DND-41 (cell line): ENCODE measurements around the gene RNU2-63P.

Experiments
- EZH2 ChIP-seq: IDR thresholded peaks from 3 replicates; pipeline ENCODE4 v1.6.1; 2012; ENCODE audit warnings: borderline replicate concordance, low read depth, mild to moderate bottlenecking, moderate library complexity, low read length, inconsistent platforms; ENCODE audit not compliant: severe bottlenecking
- TF ChIP-seq, protein P1 (sequence below): IDR thresholded peaks from 2 replicates; pipeline ENCODE4 v1.5.1; 2012; ENCODE audit warnings: borderline replicate concordance, low read length, moderate library complexity, mild to moderate bottlenecking; ENCODE audit not compliant: poor library complexity, severe bottlenecking; ENCODE audit errors: extremely low read depth

DNA sequence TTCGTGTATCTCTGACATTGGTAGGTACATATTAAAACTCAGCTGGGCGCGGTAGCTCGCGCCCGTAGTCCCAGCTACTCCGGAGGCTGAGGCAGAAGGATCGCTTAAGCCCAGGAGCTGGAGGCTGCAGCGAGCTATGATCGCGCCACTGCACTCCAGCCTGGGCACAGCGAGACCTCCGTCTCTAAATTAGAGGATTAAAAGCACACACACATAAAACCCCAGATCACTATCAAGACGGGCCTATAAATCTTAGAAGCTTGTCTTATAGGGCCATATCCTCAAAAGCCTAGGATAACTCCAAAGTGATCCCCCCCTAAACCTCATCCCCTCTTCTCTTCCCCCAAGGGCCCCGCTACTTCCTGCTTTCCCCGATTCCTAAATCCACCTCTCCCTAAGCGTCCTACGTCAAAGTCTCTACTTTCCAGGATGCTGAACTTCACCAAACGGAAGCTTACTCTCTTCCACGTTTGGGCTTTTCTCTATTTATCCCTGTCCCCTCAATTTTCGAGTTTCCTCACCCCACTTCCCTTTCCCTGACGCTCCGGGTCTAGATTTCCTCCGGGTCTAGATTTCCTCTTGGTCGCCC lies 38.5 kb upstream of the RNU2-63P start:
- TF ChIP-seq EZH2: no peak
- TF ChIP-seq, protein P1, sequence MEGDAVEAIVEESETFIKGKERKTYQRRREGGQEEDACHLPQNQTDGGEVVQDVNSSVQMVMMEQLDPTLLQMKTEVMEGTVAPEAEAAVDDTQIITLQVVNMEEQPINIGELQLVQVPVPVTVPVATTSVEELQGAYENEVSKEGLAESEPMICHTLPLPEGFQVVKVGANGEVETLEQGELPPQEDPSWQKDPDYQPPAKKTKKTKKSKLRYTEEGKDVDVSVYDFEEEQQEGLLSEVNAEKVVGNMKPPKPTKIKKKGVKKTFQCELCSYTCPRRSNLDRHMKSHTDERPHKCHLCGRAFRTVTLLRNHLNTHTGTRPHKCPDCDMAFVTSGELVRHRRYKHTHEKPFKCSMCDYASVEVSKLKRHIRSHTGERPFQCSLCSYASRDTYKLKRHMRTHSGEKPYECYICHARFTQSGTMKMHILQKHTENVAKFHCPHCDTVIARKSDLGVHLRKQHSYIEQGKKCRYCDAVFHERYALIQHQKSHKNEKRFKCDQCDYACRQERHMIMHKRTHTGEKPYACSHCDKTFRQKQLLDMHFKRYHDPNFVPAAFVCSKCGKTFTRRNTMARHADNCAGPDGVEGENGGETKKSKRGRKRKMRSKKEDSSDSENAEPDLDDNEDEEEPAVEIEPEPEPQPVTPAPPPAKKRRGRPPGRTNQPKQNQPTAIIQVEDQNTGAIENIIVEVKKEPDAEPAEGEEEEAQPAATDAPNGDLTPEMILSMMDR: no peak
